Left colon (tissue), 2 donors: ENCODE data around the gene RABGAP1. TPM values are rescaled to one million over a fixed set of nuclear protein-coding genes. Genes with fewer than 3 reads are reported as not detected.
A peak's percentile ranks its signal among the peaks of the same experiment; 100 is the strongest.

Experiments
- ATAC-seq: fragments of 200-7000 bp; cut with Tn5 transposase; one replicate; pipeline ENCODE4 v1.9.1; 2020; ENCODE audit warnings: mild to moderate bottlenecking, moderate library complexity
- DNase-seq, 2 donors: peaks; one replicate each; pipeline ENCODE4 v3.0.0-alpha.2; 2020
- intact Hi-C, 2 donors: fragments of 100-400 bp; cut with DNase I in 1 of 2; cut with micrococcal nuclease in 1 of 2; formaldehyde crosslinking; loops; one replicate each; pipeline versions ENCODE4 v1.11.2 to v1.14.0; 2022; cut with DNase I, micrococcal nuclease
- total RNA-seq, 2 donors: library from RNA; stranded (reverse); fragmentation: NEBNext Ultra II Directional; extraction: Animal tissue kit (Norgen Biotek cat#: 25700); gene quantifications; one replicate each; pipeline ENCODE4 v1.2.1, GENCODE V29; 2021
- donor health status: DM: no; HTN: no; CAD: no.
- donor health status: DM: yes; HTN: yes; CAD: no.

Gene RABGAP1
- total RNA-seq, 2 donors from 2014 or later, result 54.5 to 58.8 TPM

- ATAC-seq (no peak), DNase-seq (no peak)
- intact Hi-C loops, result no loop called here
These were observed 59.7 kb downstream of the RABGAP1 start for GRCh38 chr9:123000371-123001068.

DNA sequence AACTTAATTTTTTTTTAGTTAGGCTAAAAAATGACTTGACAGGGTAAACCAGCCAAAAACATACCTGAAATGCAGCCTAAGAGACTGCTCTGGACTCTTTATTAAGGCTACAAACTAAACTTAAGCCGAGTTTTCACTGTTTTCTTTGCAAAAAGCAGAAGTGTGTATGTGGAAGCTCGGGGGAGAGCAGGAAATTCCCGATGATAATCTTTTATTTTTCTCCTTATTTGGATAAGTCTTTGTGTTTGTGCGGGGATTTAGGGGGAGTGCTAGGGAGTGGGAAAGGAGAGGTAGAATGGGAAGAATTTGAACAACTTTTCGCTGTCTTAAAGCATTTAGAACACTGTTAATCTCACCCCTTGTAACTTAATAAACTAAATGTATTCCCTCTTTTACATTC, 61.9 kb downstream of the RABGAP1 start:
- DNase-seq (no peak), ATAC-seq (no peak)
- intact Hi-C loops, result no loop called here

DNA sequence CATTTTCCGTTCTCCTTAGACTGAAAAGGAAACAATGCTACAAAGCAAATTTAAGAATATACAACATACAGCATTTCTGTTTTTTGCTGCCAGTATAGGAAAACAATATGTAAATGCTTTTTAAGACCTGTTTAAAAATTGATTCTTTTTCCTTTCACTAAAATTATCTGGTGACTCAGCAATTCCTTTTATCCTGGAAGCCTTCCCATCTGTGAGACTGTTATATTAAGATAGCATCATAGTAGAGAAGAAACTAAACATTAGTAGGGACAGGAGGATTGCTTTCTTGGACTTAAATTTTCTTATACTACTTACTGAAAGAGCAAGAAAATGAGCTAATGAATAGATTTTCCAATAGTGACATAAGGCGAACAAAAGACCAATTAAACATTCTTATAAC, 62.6 kb downstream of the RABGAP1 start:
- DNase-seq (no peak), ATAC-seq (no peak)
- intact Hi-C loops, result no loop called here

GRCh38 chr9:123005964-123006363, 65.1 kb downstream of the RABGAP1 start:
- DNase-seq (no peak), ATAC-seq (no peak)
- intact Hi-C loops, result no loop called here

DNA sequence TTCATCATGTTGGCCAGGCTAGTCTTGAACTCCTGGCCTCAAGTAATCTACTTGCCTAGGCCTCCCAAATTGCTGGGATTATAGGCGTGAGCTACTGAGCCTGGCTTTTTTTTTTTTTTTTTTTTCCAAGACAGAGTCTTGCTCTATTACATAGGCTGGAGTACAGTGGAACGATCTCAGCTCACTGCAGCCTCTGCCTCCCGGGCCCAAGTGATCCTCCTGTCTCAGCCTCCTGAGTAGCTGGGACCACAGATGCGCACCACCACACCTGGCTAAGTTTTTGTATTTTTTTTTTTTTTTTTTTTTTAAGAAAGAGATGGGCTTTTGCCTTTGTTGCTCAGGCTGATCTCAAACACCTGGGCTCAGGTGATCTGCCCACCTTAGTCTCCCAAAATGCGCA, 66.4 kb downstream of the RABGAP1 start:
- no peak for DNase-seq
- ATAC-seq, result no peak
- intact Hi-C loops, result no loop called here

DNA sequence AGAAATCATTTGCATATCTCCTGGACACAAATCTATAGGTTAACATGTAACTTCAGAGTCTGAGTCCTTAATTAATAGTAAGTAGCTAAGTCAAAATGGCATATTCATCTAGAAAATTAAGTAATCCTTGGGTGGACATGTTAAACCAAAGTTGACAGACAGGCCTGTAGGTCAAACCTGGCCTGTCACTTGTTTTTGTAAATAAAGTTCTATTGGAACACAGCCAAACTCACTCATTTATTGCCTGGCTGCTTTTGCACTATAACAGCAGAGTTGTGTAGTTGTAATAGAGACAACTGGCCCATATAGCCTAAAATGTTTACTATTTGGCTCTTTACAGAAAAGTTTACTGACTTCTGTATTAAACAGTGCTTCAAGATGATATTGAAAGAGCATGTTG, 68.1 kb downstream of the RABGAP1 start:
- DNase-seq, result no peak
- no peak for ATAC-seq
- intact Hi-C loops, result no loop called here

DNA sequence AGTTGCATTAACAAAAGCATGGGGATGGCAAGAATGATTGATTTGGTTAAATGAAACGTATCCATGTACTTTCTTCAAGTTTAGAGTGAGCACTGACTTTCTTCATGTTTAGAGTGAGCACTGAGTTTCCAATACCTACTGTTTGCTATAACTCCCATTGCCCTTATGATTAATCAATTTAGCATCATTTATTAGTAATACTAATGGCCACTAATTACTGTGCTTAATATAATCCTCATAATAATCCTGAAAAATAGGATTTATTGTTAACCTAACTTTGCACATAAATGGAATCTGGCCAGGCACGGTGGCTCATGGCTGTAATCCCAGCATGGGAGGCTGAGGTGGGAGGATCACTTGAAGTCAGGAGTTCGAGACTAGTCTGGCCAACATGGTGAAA, 70.6 kb downstream of the RABGAP1 start:
- DNase-seq (no peak), ATAC-seq (no peak)
- intact Hi-C loops, result no loop called here

DNA sequence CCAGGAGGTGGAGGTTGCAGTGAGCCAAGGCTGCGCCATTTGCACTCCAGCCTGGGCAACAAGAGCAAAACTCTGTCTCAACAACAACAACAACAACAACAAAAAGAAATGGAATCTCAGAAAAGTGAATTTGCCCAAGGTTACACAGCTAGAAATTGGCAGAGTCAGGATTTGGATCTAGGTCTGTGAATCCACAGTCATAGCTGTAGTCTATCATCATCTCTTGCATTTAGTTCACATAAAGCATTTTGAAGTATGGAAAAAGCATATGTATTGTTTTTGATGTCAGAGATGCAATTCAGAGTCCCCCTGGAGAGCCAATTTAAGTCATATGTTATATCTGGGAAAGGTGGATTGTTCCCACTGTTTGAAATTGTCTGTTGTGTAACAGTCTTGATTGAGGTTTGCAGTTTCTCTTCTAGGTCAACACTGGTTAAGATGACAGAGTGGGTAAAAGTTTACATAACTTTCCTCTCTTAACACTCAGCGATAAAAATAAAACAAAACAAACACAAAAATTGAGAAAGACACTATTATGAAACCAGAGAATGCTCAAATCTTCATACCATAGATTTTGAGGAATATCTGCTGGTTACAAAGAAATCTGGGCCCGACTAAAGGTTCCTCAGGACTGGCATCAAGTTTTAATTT, 71.2 kb downstream of the RABGAP1 start:
- ATAC-seq, result no peak
- intact Hi-C loops, result no loop called here
- DNase-seq, result no peak

DNA sequence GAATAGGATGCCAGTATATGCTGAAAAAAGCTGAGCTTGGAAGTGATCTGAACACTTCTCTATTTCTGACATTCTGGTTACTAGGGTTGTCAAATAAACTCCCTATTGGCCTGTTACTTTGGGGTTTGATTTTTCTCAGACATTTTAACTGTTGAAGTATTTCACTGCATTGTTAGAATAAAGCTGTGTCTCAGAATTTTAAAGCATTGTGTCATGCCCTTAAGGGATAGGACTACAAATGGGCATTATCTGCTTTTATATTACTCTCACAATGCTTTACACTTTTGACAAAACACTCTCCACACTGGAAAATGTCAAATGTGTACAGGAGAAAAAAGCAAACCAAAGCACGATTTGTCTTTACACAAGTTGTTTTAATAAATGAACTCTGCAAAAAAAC, 75.8 kb downstream of the RABGAP1 start:
- intact Hi-C loops, result no loop called here
- ATAC-seq (no peak), DNase-seq (no peak)

GRCh38 chr9:123020796-123021195, 80.0 kb downstream of the RABGAP1 start:
- no peak for DNase-seq
- intact Hi-C loops, result no loop called here
- no peak for ATAC-seq

- DNase-seq (no peak), ATAC-seq (no peak)
- intact Hi-C loops, result no loop called here
These were observed 85.6 kb downstream of the RABGAP1 start for GRCh38 chr9:123026425-123026824.

GRCh38 chr9:123027517-123027916, 86.7 kb downstream of the RABGAP1 start:
- no peak for ATAC-seq
- intact Hi-C loops, result no loop called here

GRCh38 chr9:123028136-123028535, 87.3 kb downstream of the RABGAP1 start:
- DNase-seq, result no peak
- peak; percentile 58 for ATAC-seq
- intact Hi-C loops, result no loop called here

More at GRCh38 chr9:123027517-123027916, 86.7 kb downstream of the RABGAP1 start:
- no peak for DNase-seq

GRCh38 chr9:123028973-123029372, 88.2 kb downstream of the RABGAP1 start:
- DNase-seq (no peak), ATAC-seq (no peak)
- intact Hi-C loops, result no loop called here

DNA sequence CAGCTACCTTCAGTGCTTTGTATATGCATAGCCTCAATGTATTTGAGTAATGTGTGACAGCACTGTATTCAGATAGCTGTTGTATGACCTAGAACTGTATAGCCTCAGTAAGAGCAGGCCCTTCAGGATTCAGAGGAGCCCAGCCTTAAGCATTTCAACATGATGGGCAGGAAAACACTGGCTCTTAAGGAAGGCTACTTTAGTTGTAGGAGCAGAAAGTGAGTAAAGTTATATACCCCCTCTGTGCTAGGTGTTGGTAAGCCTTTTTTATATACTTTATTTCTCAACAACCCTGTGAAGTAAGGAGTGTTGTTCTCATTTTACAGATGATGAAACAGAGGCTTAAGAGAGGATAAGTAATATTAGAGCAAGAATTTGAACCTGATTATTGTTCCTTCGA, 91.1 kb downstream of the RABGAP1 start:
- no peak for DNase-seq
- intact Hi-C loops, result no loop called here
- no peak for ATAC-seq

GRCh38 chr9:123033352-123033751, 92.5 kb downstream of the RABGAP1 start, which contains the start of gene GPR21:
Gene GPR21, plus strand, starts transcription at chr9:123033667. Its CDS starts 900 bp downstream, at chr9:123034567.
- intact Hi-C loops, result no loop called here
- no peak for DNase-seq
- no peak for ATAC-seq

DNA sequence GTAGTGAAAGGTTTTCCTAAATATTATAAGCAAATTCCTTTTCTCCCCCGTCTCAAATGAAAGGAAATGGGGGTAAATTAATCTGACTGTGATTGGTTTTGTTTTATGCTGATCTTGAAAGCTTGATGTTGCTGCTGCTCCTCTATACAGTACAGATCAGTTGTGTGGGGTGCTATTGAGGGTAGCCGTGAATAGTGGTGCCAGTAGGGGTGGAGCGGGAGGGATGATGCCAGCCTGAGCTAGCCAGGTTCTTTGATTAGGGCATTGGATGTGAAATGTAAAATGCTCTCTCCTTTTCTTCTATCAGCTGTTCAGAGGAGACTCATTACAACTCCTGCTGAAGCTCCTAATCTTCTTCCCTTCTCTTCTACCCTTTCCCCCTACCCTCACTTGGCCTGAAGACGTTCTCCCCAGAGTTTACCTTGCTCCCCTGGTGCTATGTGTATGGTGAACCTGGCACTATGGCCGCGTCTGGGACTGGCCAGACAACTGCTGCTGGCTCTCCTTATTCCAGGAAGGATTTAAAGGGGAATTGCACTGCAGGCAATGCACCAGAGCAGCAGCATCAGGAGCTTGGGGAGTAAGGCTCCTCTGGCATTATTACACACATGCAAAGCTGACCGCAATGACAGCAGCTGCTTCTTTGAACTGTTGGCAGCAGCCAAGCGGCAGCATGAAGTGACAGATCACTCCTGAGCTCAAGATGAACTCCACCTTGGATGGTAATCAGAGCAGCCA, 93.2 kb downstream of the RABGAP1 start:
- intact Hi-C loops, result no loop called here
- DNase-seq, result no peak
- ATAC-seq, result no peak

DNA sequence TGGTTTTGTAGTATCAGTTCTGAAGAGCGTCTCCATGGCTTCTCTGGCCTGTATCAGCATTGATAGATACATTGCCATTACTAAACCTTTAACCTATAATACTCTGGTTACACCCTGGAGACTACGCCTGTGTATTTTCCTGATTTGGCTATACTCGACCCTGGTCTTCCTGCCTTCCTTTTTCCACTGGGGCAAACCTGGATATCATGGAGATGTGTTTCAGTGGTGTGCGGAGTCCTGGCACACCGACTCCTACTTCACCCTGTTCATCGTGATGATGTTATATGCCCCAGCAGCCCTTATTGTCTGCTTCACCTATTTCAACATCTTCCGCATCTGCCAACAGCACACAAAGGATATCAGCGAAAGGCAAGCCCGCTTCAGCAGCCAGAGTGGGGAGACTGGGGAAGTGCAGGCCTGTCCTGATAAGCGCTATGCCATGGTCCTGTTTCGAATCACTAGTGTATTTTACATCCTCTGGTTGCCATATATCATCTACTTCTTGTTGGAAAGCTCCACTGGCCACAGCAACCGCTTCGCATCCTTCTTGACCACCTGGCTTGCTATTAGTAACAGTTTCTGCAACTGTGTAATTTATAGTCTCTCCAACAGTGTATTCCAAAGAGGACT, 94.2 kb downstream of the RABGAP1 start:
- ATAC-seq (no peak), DNase-seq (no peak)
- intact Hi-C loops, result no loop called here

DNA sequence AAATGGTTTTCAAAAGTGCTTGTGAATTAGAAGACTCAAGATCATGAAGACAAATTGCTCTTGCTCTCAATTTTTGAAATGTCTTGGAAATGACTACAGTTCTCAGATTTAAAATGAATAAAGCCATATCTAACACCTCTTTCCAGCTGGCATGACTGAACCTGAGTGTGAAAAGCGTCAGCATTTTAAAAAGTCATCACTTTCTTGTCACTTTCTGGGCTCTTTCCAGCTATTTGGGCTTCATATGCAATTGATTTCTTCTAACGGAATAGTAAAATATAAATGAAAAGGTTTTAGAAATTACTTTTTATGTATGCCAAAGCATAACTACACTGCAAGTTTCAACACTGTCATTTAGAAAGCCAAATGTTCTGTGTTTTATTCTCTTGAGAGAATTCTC, 95.0 kb downstream of the RABGAP1 start:
- ATAC-seq, result no peak
- no peak for DNase-seq
- intact Hi-C loops, result no loop called here
